ENCODE results near the gene FGD5. TPM values are rescaled to one million over a fixed set of nuclear protein-coding genes. Genes with fewer than 3 reads are reported as not detected.
A peak's percentile ranks its signal among the peaks of the same experiment; 100 is the strongest.

Gene FGD5
- total RNA-seq, 4 donors from 2014 or later = 3.8 to 10.2 (median 7.6) TPM

GRCh38 chr3:14773281-14773680, 45.5 kb upstream of the FGD5 start:
- intact Hi-C loops (cut with DNase I; ENCODE audit: low total_unique reads) = no loop called here
- no peak for DNase-seq (ENCODE audit: low spot score in 2 of 2)
- TF ChIP-seq, protein P1, sequence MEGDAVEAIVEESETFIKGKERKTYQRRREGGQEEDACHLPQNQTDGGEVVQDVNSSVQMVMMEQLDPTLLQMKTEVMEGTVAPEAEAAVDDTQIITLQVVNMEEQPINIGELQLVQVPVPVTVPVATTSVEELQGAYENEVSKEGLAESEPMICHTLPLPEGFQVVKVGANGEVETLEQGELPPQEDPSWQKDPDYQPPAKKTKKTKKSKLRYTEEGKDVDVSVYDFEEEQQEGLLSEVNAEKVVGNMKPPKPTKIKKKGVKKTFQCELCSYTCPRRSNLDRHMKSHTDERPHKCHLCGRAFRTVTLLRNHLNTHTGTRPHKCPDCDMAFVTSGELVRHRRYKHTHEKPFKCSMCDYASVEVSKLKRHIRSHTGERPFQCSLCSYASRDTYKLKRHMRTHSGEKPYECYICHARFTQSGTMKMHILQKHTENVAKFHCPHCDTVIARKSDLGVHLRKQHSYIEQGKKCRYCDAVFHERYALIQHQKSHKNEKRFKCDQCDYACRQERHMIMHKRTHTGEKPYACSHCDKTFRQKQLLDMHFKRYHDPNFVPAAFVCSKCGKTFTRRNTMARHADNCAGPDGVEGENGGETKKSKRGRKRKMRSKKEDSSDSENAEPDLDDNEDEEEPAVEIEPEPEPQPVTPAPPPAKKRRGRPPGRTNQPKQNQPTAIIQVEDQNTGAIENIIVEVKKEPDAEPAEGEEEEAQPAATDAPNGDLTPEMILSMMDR (IDR thresholded peaks at IDR 0.05) = no peak
- no peak for TF ChIP-seq POLR2A (IDR thresholded peaks at IDR 0.05)
- H3K4me3 ChIP-seq (ENCODE audit: low read depth, poor library complexity, severe bottlenecking) = no peak overlapping the region

DNA sequence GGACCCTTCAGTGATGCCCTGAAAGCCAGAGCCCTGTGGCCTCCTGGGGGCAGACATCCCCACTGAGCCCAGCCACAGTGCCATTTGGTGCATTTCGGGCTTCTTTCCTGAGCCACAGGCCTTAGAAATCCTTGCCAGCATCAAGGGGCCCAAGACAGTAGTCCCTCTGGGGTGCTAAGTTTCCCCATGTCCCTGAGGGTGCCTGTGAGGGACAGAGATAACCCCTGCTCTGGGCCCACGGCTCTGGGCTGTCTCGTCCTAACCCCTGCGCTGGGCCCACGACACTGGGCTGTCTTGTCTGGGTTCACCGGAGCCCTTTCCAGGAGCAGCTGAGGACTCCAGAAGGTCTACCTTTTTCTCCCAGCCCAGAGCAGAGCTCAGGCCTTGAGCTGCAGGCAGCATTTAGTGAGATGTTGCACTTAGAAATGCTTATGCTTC, 45.1 kb upstream of the FGD5 start:
- TF ChIP-seq, protein P1 (IDR thresholded peaks at IDR 0.05) = no peak
- no peak for TF ChIP-seq POLR2A (IDR thresholded peaks at IDR 0.05)
- H3K4me3 ChIP-seq (ENCODE audit: low read depth, poor library complexity, severe bottlenecking) = no peak overlapping the region
- WGBS, 2 donors = 85 to 96% methylated on average over 6 of the region's 6 CpGs
- intact Hi-C loops (cut with DNase I; ENCODE audit: low total_unique reads) = no loop called here
- DNase-seq (ENCODE audit: low spot score in 2 of 2) = peak in 1 of 2 donors; percentile 62

DNA sequence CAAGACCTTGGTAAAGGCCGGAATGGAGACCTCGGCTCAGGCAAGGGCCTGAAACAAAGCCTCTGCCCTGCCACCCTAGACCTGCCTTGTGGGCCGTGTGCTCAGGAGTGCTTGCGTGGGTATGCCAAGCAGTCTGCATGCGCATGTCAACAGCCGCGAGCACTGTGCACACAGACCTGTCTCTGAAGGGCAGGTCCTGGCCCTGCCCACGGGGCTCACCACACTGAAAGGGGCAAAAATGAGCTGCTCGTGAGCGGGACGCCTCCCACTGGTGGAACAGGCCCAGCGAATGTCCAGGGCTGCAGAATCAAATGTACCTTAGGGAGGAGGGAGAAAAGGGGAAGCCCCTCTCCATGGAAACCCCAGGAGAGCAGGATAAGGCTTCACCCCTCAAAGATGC, 44.3 kb upstream of the FGD5 start:
- intact Hi-C loops (cut with DNase I; ENCODE audit: low total_unique reads) = no loop called here
- TF ChIP-seq, protein P1 (IDR thresholded peaks at IDR 0.05) = no peak
- TF ChIP-seq POLR2A (IDR thresholded peaks at IDR 0.05) = no peak
- 87 to 91% methylated on average over 10 to 12 of the region's 12 CpGs for WGBS, 2 donors
- H3K4me3 ChIP-seq (ENCODE audit: low read depth, poor library complexity, severe bottlenecking) = no peak overlapping the region
- DNase-seq (ENCODE audit: low spot score in 2 of 2) = peak in 1 of 2 donors; percentile 52

- DNase-seq (ENCODE audit: low spot score in 2 of 2) = peak in 1 of 2 donors; percentile 63
- H3K4me3 ChIP-seq (ENCODE audit: low read depth, poor library complexity, severe bottlenecking) = no peak overlapping the region
- WGBS, 2 donors = 92 to 100% methylated on average over 7 of the region's 7 CpGs
- no peak for TF ChIP-seq POLR2A (IDR thresholded peaks at IDR 0.05)
- TF ChIP-seq, protein P1 (IDR thresholded peaks at IDR 0.05) = no peak
- intact Hi-C loops (cut with DNase I; ENCODE audit: low total_unique reads) = no loop called here
These were observed 43.8 kb upstream of the FGD5 start for GRCh38 chr3:14775011-14775410.

DNA sequence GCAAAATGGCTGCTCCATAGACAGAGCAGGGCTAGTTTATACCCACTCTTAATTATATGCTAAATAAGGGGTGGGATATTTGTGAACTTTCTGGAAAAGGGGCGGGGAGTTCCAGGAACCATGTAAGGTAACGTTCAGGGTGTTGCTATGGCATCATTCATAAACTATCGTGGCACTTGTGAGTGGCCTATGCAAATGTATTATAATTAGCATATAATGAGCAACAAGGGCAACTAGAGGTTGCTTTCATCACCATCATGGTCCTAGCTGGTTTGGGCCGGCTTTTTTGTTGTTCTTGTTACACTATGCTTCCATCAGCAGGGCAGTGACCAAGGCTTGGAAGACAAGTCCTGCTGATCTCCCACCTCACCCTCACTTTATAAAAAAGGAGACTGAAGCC, 43.2 kb upstream of the FGD5 start:
- H3K4me3 ChIP-seq (ENCODE audit: low read depth, poor library complexity, severe bottlenecking) = no peak overlapping the region
- intact Hi-C loops (cut with DNase I; ENCODE audit: low total_unique reads) = no loop called here
- WGBS, 2 donors = 85 to 90% methylated on average over 4 of the region's 4 CpGs
- TF ChIP-seq, protein P1 (IDR thresholded peaks at IDR 0.05) = no peak
- TF ChIP-seq POLR2A (IDR thresholded peaks at IDR 0.05) = no peak
- DNase-seq (ENCODE audit: low spot score in 2 of 2) = no peak

DNA sequence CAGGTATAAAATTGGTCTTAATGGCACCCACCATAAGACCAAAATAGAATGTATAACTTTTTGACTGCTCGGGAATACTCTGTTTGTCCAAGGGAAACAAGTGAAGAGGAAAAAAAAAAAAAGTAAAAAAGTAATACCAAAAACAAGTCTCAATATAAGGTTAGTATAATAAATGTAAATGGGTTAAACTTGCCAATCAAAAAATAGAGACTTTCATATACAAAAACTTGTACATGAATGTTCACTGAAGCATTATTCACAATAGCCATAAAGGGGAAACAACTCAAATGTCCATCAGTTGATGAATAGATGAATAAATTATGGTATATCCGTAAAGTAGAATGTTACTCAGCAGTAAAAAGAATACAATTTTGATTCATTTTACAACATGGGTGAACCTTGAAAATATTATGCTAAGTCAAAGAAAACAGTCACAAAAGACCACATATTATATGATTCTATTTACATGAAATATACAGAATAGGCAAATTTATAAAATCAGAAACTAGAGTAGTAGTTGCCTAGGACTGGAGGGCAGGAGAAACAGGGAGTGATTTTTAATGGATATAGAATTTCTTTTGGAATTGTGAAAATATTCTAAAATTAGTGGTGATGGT, 39.6 kb upstream of the FGD5 start:
- TF ChIP-seq, protein P1 (IDR thresholded peaks at IDR 0.05) = no peak
- TF ChIP-seq POLR2A (IDR thresholded peaks at IDR 0.05) = no peak
- intact Hi-C loops (cut with DNase I; ENCODE audit: low total_unique reads) = no loop called here
- H3K4me3 ChIP-seq (ENCODE audit: low read depth, poor library complexity, severe bottlenecking) = no peak overlapping the region
- WGBS, 2 donors = 83 to 93% methylated on average over 2 of the region's 2 CpGs
- no peak for DNase-seq (ENCODE audit: low spot score in 2 of 2)
